Measurements from ENCODE around the gene PITHD1. TPM values are rescaled to one million over a fixed set of nuclear protein-coding genes. Genes with fewer than 3 reads are reported as not detected.
"Not testable (repeated sequence)": the region's sequence is repeated elsewhere in the genome, so short reads cannot be mapped to it uniquely, and the experiment has no call there.

Gene PITHD1
- total RNA-seq, 4 donors from 2014 or later: 56.3 to 77.6 (median 60.8) TPM

DNA sequence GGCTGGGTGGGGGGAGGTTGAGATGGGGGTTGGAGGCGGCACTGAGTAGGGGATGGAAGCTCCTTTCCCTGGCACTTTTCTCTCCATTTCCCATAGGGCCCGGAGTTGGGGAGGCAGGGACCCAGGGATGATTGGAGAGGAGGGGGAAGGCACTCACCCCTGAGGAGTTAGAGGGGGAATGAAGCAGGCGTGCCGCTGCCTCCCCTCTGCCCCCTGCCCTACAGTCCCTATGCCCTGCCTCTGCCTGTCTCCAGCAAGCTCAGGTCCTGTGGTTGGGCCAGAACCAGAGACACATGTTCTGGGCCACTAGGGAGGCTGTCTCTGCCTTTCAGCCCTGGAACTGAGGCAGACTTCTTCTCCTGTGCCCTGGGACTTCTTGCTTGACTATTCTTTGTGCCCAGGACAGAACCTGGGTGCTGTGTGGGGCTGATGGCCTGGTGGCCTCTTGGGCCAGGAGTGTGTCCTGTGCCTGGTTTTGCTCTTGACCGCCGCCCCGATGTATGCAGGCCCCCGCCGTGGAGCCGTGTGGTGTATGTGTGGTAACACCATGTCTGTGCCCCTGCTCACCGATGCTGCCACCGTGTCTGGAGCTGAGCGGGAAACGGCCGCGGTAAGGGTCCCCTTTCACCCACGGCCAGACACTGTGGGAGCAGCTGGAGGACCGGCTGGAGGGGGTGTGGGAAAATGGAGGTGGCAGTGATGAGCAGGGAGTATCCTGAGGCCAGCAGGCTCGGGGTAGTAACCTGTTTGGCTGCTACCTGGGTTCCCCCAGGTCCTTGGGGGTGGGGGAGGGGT is 14.1 kb downstream of the PITHD1 start:
- Histone ChIP-seq H3K36me3 (peaks cover 0 to 59% of the 10 kb centered on the region in 2 donors), H3K27ac (peak overlapping the region in 3 of 4 donors; percentile 80 to 85 (median 84))
- 28 to 36% methylated on average over 3 to 4 of the region's 19 CpGs for WGBS, 2 donors (ENCODE audit: low coverage in 1 of 2)

DNA sequence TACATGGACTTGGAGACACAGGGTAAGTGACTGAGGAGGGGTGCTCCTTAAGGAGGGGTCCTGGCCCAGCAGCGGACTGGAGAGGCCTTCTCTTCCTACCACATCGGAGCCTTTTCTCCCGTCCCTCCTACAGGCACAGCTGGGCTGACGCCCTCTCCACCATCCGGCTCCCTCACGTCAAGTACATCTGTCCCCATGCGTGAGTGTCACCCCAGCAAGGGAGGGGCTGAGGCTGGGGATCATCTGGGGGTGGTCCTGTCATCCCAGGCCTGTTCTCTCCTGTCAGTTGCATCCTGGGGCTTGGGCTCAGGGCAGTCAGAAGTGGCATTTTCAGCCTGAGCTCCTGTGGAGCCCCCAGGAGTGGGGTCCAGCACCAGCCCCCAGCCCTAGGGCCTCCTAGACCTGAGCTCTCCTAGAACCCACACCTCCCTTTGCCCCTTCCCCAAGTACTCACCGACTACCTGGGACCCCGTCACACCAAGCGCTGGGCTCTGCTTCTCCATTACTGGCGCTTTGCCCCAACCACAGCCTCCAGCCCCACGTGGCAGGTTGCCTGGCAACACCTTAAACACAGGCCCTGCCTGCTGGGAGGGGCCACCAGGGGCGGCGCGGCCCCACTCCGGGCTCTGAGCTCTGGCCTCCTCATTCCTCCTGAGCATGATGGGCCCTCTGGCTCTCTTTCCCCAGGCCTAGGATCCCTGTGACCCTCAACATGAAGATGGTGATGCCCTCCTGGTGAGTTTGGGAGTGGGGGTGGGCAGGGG is 15.0 kb downstream of the PITHD1 start:
- Histone ChIP-seq H3K27ac (peak overlapping the region in 3 of 4 donors; percentile 54 to 85 (median 80)), H3K4me1 (peaks cover 0 to 37% (median 21%) of the 10 kb centered on the region in 3 donors), H3K4me3 (no peak overlapping the region), H3K36me3 (peaks cover 0 to 58% of the 10 kb centered on the region in 2 donors), H3K27me3 (no peaks in the 10 kb centered on the region), H3K9me3 (no peaks in the 10 kb centered on the region)
- 72 to 87% methylated on average over 6 to 7 of the region's 16 CpGs for WGBS, 2 donors (ENCODE audit: low coverage in 1 of 2)
- no peak for ATAC-seq
- no peak for TF ChIP-seq POLR2A (IDR thresholded peaks at IDR 0.05)
- TF ChIP-seq CTCF (IDR thresholded peaks at IDR 0.05): no peak
- no peak for TF ChIP-seq POLR2AphosphoS5 (IDR thresholded peaks at IDR 0.05)
- TF ChIP-seq EP300 (IDR thresholded peaks at IDR 0.05): no peak

More for the DNA sequence above, 14.1 kb downstream of the PITHD1 start:
- H3K27me3 ChIP-seq: no peaks in the 10 kb centered on the region
- no peaks in the 10 kb centered on the region for H3K9me3 ChIP-seq
- ATAC-seq: no peak
- peak overlapping the region in 1 of 2 donors; percentile 70 for H3K4me3 ChIP-seq
- TF ChIP-seq CTCF (IDR thresholded peaks at IDR 0.05): no peak
- H3K4me1 ChIP-seq: peaks cover 0 to 37% (median 21%) of the 10 kb centered on the region in 3 donors

DNA sequence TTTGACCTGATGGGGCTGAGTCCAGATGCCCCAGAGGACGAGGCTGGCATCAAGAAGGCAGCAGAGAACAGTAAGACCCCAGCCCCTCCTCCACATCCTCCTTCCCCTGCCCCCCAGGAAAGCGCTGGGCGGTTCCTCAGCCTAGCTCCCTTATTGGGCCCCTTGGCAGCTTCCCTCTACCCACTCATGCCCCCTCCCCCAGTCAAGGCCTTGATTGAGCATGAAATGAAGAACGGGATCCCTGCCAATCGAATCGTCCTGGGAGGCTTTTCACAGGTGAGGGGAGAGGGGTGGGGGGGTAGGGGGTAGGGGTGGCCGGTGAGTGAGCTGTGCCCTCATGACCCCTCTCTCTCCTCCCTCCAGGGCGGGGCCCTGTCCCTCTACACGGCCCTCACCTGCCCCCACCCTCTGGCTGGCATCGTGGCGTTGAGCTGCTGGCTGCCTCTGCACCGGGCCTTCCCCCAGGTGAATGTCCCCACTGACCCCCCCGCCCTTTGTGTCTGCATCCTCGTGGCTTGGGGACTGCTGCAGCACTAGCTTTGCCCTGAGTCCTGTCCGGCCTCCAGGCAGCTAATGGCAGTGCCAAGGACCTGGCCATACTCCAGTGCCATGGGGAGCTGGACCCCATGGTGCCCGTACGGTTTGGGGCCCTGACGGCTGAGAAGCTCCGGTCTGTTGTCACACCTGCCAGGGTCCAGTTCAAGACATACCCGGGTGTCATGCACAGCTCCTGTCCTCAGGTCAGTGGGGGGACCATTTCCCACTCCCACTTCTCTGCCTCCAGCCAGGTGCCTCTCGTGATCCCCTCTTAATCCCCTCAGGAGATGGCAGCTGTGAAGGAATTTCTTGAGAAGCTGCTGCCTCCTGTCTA is 15.9 kb downstream of the PITHD1 start:
- no peaks in the 10 kb centered on the region for H3K9me3 ChIP-seq
- peaks cover 0 to 42% (median 21%) of the 10 kb centered on the region in 3 donors for H3K4me1 ChIP-seq
- WGBS, 2 donors (ENCODE audit: low coverage in 1 of 2): 70% methylated on average over 3 of the region's 21 CpGs; no CpG with 5 or more reads in 1 of the 2 donors
- ATAC-seq: no peak
- peaks cover 0 to 51% of the 10 kb centered on the region in 2 donors for H3K36me3 ChIP-seq
- H3K27me3 ChIP-seq: no peaks in the 10 kb centered on the region
- no peak overlapping the region for H3K4me3 ChIP-seq
- peak overlapping the region in 3 of 4 donors; percentile 54 to 85 (median 80) for H3K27ac ChIP-seq
- no peak for TF ChIP-seq CTCF (IDR thresholded peaks at IDR 0.05)

DNA sequence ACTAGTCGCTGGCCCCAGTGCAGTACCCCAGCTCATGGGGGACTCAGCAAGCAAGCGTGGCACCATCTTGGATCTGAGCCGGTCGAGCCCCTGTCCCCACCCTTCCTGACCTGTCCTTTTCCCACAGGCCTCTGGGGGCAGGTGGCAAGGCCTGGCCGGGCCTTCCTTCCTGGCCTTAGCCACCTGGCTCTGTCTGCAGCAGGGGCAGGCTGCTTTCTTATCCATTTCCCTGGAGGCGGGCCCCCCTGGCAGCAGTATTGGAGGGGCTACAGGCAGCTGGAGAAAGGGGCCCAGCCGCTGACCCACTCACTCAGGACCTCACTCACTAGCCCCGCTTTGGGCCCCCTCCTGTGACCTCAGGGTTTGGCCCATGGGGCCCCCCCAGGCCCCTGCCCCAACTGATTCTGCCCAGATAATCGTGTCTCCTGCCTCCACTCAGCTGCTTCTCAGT is 16.5 kb downstream of the PITHD1 start:
- H3K9me3 ChIP-seq, H3K27ac ChIP-seq, H3K4me3 ChIP-seq, ATAC-seq, H3K27me3 ChIP-seq: not testable (repeated sequence)
- H3K4me1 ChIP-seq: peaks cover 0 to 49% (median 27%) of the 10 kb centered on the region in 3 donors
- peaks cover 0 to 51% of the 10 kb centered on the region in 2 donors for H3K36me3 ChIP-seq
- 100% methylated on average over 1 of the region's 9 CpGs; no CpG with 5 or more reads in 1 of the 2 donors for WGBS, 2 donors (ENCODE audit: low coverage in 1 of 2)
